DMS53 treated with DMSO at 0.1 percent for 48 hours (cell line): ENCODE data around the gene SDK2.

Experiments
- DNase-seq: peaks from one replicate; lab custom pipeline; 2025; ENCODE audit not compliant: unreplicated experiment; lab: John Stamatoyannopoulos, UW

SDK2 gene

GRCh38 chr17:73356561-73357170, 287.6 kb downstream of the SDK2 start:
- no peak for DNase-seq

GRCh38 chr17:73354423-73355284, 289.6 kb downstream of the SDK2 start:
- no peak for DNase-seq

GRCh38 chr17:73352261-73352660, 292.0 kb downstream of the SDK2 start:
- no peak for DNase-seq

DNA sequence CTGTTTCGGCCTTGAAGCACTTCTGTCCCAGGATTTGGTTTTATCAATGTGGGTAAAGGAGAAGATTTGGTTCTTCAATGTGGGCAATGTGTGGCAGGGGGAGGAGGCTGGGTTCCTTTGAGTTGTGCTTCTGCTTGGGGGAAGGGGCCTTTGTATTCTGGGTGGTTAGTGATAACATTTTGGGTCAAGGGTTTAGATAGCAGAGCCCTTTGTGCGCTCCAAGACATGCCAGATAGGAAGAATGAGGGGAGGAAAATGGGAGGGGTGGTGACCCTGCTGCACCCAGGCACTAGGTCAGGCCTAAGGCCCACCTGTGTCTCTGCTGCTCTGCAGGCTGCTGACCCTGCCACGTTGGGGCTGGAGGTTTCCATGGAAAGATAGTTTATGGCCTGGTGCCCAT, 292.5 kb downstream of the SDK2 start:
- no peak for DNase-seq

- no peak for DNase-seq
These were observed 293.4 kb downstream of the SDK2 start for GRCh38 chr17:73350864-73351263.

- DNase-seq, result no peak
These were observed 294.6 kb downstream of the SDK2 start for GRCh38 chr17:73349647-73350046.

- no peak for DNase-seq
These were observed 295.1 kb downstream of the SDK2 start for GRCh38 chr17:73349138-73349537.

GRCh38 chr17:73348829-73349095, 295.5 kb downstream of the SDK2 start:
- no peak for DNase-seq

GRCh38 chr17:73348018-73348828, 296.0 kb downstream of the SDK2 start:
- no peak for DNase-seq

DNA sequence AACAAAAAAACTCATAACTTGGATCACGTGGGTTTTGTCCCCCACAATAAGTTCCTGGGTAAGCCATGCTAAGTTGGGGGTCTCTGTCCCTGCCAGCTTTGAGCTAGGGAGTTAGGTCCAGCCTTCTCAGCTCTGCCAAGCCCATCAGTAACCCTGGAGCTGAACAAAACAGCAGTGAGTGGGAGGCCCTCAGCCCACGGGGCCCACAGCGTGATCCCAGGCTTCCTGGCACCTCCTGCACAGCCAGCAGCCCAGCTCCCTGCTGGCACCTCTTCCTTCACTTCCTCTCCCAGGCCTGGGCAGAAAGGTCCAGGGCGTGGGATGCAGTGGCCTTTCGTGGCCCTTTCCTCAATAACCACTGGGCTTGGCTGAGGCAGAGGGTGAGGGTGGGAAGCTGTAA, 296.9 kb downstream of the SDK2 start:
- DNase-seq, result no peak

DNA sequence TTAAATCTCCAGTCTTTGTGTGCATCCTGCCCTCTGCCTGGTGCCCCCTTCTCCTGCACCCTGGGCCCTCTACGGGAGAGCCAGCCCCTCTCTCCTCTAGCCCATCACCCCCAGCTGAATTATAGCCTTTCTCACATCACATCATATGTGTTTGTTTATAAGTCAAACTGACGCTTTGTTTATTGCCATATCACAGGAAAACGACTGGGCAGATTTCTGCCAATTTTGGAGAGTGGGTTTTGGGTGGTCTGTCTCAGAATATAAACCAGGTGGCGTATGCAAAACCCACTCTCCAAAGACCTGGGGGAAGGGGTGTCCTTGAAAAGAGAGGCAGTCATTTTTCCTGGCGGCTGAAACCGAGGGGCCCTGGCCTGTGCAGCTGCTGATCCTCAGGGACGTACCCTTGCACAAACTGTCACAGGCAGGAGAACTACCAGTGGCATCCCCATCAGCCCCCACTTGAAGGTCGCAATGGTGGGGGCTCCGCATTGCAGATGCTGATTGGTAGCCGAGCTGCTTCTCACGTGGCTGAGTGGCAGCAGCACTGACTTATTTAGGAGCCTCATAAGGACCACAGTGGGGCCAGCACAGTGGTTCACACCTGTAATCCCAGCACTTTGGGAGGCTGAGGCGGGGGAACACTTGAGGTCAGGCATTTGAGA, 297.6 kb downstream of the SDK2 start:
- no peak for DNase-seq

DNA sequence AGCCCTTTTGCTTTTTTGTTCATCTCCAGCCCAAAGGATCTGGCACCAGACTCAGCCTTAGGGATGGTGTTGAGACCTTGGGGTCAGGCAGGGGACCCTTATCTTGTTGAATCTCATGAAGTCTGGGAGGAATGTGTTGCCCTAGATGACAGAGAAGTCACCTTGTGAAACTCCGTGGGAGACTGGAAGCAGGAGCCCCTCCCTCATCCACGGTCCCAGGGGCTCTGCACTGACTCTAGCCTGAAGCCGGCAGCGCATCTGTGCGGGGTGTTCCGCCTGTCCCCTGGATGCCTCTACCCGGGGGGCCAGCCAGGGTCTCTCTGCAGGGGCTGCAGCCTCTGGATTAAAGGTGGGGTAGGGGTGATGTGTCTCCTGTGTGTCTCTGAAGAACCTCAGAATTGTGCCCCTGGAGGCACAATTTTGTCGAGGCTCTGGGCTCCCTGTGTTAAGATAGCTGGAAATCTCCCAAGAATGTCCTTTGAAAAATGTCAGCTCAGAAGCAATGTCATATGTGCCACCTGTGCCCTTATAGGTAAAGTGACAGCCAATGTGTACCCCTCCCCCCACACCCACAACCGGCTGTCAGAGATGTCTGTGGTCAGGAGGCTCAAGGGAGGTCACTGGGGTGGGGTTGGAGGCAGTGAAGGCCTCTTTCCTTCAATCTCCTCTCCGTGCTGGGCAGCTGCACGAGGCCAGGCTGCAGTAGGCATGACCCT, 300.3 kb downstream of the SDK2 start:
- no peak for DNase-seq

DNA sequence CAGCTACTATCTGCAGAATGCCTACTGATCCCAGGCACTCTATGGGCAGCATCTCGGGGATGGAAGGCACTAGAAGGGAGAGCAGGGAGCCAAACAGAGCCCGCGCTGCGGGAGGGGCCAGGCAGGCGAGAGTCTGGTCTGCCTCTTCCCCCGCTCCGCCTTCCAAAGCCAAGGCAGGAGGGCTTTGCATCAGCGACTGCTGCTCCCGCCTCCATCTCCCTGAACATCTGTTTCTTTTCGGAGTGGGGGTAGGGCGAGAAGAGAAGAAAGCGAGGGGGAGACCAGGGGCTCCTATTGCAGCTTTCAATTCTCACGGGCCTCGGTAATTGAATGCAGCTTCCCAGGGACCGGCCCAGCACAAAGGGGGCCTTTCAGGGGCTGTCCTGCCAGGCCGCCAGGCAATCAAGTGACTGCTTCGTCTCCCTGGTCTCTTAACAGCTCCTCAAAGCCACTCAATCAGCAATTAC, 301.0 kb downstream of the SDK2 start:
- no peak for DNase-seq

DNA sequence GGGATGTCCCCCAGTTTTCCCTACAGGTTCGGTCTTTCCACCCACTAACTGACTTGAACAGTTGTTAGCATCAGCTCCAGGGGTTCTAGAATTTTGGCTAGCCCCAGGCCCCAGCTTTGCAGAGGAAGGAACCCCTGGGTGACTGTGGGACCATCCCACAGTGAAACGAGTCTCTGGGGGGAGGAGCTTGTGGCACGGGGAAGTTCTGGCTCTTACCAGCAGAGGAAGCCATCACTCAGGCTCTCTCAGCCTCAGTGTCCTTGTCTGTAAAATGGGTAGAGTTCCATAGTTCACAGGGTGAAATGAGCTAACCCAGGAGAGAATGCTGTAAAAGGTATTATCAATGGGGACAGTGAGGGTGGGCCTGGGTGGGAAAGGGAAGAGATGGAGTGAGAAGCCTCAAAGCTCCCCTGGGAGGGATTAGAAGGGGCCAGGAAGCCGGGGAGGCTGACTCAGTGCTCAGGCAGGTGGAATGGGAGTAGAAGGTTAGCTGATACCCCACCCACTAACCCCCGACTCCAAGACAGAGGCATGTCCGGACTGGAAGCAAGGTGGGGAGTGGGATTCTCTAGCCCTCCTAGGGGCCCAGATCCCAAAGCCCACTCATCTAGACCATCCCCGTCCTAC, 301.6 kb downstream of the SDK2 start:
- no peak for DNase-seq

GRCh38 chr17:73342050-73342522, 302.2 kb downstream of the SDK2 start:
- no peak for DNase-seq

- no peak for DNase-seq
These were observed 302.7 kb downstream of the SDK2 start for GRCh38 chr17:73341350-73342049.

DNA sequence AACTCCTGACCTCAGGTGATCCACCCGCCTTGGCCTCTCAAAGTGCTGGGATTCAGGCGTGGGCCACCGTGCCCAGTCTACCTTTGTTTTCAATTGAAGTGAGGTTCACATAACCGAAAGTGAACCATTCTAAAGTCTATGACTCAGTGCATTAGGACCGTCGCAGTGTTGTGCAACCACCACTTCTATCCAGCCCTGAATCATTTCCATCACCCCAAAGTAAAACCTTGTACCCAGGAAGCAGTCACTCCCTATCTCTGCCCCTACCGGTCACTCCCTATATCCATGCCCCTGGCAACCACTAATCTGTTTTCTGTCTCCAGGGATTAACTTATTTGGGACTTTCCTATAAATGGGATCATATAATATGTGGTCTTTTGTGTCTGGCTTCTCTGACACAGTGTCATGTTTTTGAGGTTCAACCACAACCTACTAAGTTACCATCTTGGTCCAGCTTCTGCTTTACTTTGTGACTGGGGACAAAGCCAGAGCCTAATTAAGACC, 304.1 kb downstream of the SDK2 start:
- DNase-seq, result no peak

- no peak for DNase-seq
These were observed 305.6 kb downstream of the SDK2 start for GRCh38 chr17:73338566-73339197.

DNA sequence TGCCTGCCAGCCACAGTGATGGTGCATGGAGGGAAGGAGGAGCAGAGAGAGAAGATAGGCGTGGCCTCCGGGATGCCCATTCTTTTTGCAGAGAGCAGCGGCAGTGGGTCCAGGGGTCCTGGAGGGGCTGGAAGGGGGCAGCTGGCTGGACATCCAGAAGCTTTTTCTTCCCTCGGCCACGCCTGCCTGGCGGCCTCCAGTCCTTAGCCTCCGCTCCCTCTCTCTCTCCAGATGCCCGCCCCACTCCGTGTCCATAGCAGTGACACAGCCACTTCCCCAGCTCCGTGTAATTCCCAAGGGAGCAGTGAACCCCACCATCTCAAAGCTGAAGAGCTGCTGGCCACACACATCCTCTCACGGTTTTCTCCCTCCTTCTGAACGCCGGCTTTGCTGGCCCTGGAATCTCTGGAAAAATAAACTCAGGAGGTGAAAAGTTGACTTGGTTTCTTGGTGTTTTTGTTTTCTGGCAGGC, 306.2 kb downstream of the SDK2 start:
- DNase-seq, result no peak
